ENCODE measurements around the gene MSGN1. TPM values are rescaled to one million over a fixed set of nuclear protein-coding genes. Genes with fewer than 3 reads are reported as not detected.

MSGN1 gene
- total and polyA plus RNA-seq, 2 of the 8 experiments (the other 6 are each of a cell fraction or from before 2014, with no cell fraction given): not detected

GRCh38 chr2:17781482-17781881 is 34.8 kb upstream of the MSGN1 start:
- H3K4ac ChIP-seq (replicated peaks; ENCODE audit: insufficient read length, low read depth, low read length): no peak overlapping the region
- no peak overlapping the region for H4K8ac ChIP-seq (ENCODE audit: extremely low read depth, insufficient read depth, low read length)
- H3K79me1 ChIP-seq (ENCODE audit: low read depth, low read length): no peaks in the 10 kb centered on the region
- no peaks in the 10 kb centered on the region for H3K27me3 ChIP-seq (replicated peaks in 1 of 4; ENCODE audit: control insufficient read depth in 3 of 4, extremely low read depth in 1 of 4, insufficient read depth in 3 of 4, low read length in 3 of 4)
- no peaks in the 10 kb centered on the region for H3K79me2 ChIP-seq (ENCODE audit: control insufficient read depth in 1 of 2, insufficient read depth in 2 of 2, low read length in 2 of 2)
- DNase-seq (ENCODE audit: low read depth in 1 of 2, low spot score in 2 of 2) (no peak), FAIRE-seq (no peak)
- no peaks in the 10 kb centered on the region for H3K9me3 ChIP-seq (ENCODE audit: insufficient read depth in 2 of 2, low read depth in 1 of 2, low read length in 1 of 2)
- no peaks in the 10 kb centered on the region for H3K4me1 ChIP-seq (replicated peaks in 1 of 4; ENCODE audit: control insufficient read depth in 3 of 4, insufficient read depth in 4 of 4, low read length in 3 of 4)
- H2BK120ac ChIP-seq (replicated peaks; ENCODE audit: low read depth, low read length): no peak overlapping the region
- H3K14ac ChIP-seq (ENCODE audit: insufficient read length): no peak overlapping the region
- no peak overlapping the region for H2AFZ ChIP-seq (ENCODE audit: low read length)
- no peaks in the 10 kb centered on the region for H4K20me1 ChIP-seq (replicated peaks in 1 of 2; ENCODE audit: control insufficient read depth in 1 of 2, insufficient read depth in 2 of 2, low read length in 2 of 2)
- H2BK5ac ChIP-seq (ENCODE audit: low read depth, low read length): no peak overlapping the region
- no peak for TF ChIP-seq GABPA (IDR thresholded peaks at IDR 0.05; ENCODE audit: borderline replicate concordance, insufficient read depth, low read length)
- ChIA-PET CTCF (ENCODE audit: partially characterized antibody) (interaction anchor here (1.3 kb wide), 1 partner anchor 49 kb away, joined by 3 read pairs; no protein-coding TSS in a partner anchor), POLR2A (ENCODE audit: partially characterized antibody) (no interaction called here)
- H3K27ac ChIP-seq (ENCODE audit: low read depth, low read length): no peak overlapping the region
- H3K56ac ChIP-seq (replicated peaks; ENCODE audit: insufficient read length, low read depth, low read length): no peak overlapping the region
- no peak overlapping the region for H3K9ac ChIP-seq (replicated peaks in 1 of 4; ENCODE audit: extremely low read depth in 1 of 4, low read depth in 3 of 4, low read length in 3 of 4)
- no peak overlapping the region for H2AK5ac ChIP-seq (ENCODE audit: low read depth, low read length)
- H3K23ac ChIP-seq (ENCODE audit: insufficient read length): no peak overlapping the region
- WGBS, 2 experiments (ENCODE audit: extremely low coverage in 1 of 2, insufficient coverage in 1 of 2, insufficient read length in 1 of 2, insufficient replicate concordance in 2 of 2, low coverage in 1 of 2, low lambda C conversion rate in 2 of 2, missing lambda C conversion rate in 1 of 2): 86% methylated on average over 1 of the region's 1 CpG; no CpG with 5 or more reads in 1 of the 2 experiments
- H3K4me3 ChIP-seq (ENCODE audit: extremely low read depth in 1 of 4, insufficient read depth in 2 of 4, low read depth in 3 of 4, low read length in 4 of 4): no peak overlapping the region
- no peak overlapping the region for H2BK15ac ChIP-seq (ENCODE audit: low read length)
- no peak overlapping the region for H4K91ac ChIP-seq (replicated peaks; ENCODE audit: insufficient read length, low read length)
- no peak overlapping the region for H4K5ac ChIP-seq (ENCODE audit: insufficient read length, low read depth, low read length)
- H3K36me3 ChIP-seq (ENCODE audit: control insufficient read depth in 2 of 4, insufficient read depth in 4 of 4, low read length in 3 of 4): peaks cover 0 to 38% (median 10%) of the 10 kb centered on the region in 4 experiments; a peak in 5 of 8 replicates
- H2BK12ac ChIP-seq (ENCODE audit: low read depth, low read length): no peak overlapping the region
- H3K4me2 ChIP-seq (ENCODE audit: insufficient read depth in 1 of 2, low read depth in 2 of 2, low read length in 2 of 2): no peak overlapping the region
- H2BK20ac ChIP-seq (ENCODE audit: low read length): no peak overlapping the region
- H3K23me2 ChIP-seq (ENCODE audit: low read depth, low read length): no peaks in the 10 kb centered on the region
- H3K18ac ChIP-seq (ENCODE audit: extremely low read depth, low read length): no peak overlapping the region

Measured in H1 (cell line).